GM12892 (cell line): ENCODE data around the gene SMIM22.

Source experiments
- POLR2A ChIP-seq: IDR thresholded peaks from 2 replicates; pipeline ENCODE4 v1.6.1; 2011; ENCODE audit warnings: low read depth, low read length, control low read depth
- POLR2AphosphoS5 ChIP-seq: IDR thresholded peaks from 2 replicates; pipeline ENCODE4 v1.6.1; 2011; ENCODE audit warnings: low read depth, low read length, control low read depth

- TF ChIP-seq POLR2A (no peak), POLR2AphosphoS5 (no peak)
Measured at GRCh38 chr16:4753227-4753626, 41.9 kb upstream of the SMIM22 start.
